Breast epithelium (tissue), 3 donors: ENCODE results near the gene IREB2.

Experiments
- CTCF ChIP-seq, 3 donors: fragments of 450-650 bp; IDR thresholded peaks; one replicate each; pipeline ENCODE4 v1.5.1; 2016 to 2017; ENCODE audit warnings: antibody characterized with exemption in 3 of 3, mild to moderate bottlenecking in 3 of 3, moderate library complexity in 3 of 3
- POLR2A ChIP-seq: fragments of 450-650 bp; IDR thresholded peaks from one replicate; pipeline ENCODE4 v1.6.1; 2016; ENCODE audit warnings: antibody characterized with exemption, mild to moderate bottlenecking, moderate library complexity

- no peak for TF ChIP-seq CTCF (IDR thresholded peaks at IDR 0.05)
- TF ChIP-seq POLR2A: no peak
Observed at GRCh38 chr15:78445875-78446274, 7.9 kb downstream of the IREB2 start.
